Measurements from ENCODE around the gene DDX42. TPM values are rescaled to one million over a fixed set of nuclear protein-coding genes. Genes with fewer than 3 reads are reported as not detected.
"Not testable (repeated sequence)": the region's sequence is repeated elsewhere in the genome, so short reads cannot be mapped to it uniquely, and the experiment has no call there.

DDX42 gene
- total RNA-seq, 1 experiment from 2014 or later: 184 TPM

DNA sequence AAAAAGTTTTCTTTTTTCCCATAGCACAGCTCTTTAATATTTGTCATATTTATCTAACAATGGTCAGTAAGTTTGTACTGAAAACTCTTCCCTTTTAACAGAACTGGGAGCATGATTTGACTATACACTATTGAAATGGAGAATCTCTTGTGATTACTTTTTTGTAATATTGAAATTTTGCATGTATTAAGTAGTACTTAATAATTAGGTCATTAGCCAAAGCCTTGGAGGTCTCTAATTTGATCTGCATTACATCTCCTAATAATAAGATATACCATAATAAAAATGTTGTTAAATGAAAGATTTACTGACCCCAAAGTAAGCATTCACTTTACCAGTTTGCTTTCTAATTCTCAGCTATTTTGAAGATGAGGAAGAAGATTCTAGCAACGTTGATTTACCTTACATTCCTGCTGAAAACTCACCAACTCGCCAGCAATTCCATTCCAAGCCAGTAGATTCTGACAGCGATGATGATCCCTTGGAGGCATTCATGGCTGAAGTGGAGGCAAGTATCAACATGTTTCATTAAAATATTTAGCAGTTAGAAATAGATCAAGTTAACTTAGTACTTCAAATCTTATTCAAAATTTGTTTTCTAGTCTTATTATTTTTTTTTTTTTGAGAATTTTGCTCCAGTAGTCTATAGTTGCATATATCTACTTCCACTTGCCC is 18.2 kb downstream of the DDX42 start:
- H3K4me3 Mint-ChIP-seq: no peak overlapping the region
- no peak for DNase-seq
- Histone ChIP-seq H2AFZ (ENCODE audit: low read length) (no peak overlapping the region), H4K20me1 (ENCODE audit: control insufficient read depth, insufficient read depth, insufficient read length) (no peaks in the 10 kb centered on the region), H4K91ac (ENCODE audit: insufficient read length, low read depth, low read length) (no peak overlapping the region), H3K18ac (ENCODE audit: insufficient read length, low read depth, low read length) (no peak overlapping the region), H2BK20ac (ENCODE audit: low read depth, low read length, poor library complexity, severe bottlenecking) (no peak overlapping the region), H3K79me2 (ENCODE audit: insufficient read depth, low read length) (no peaks in the 10 kb centered on the region; the same call in 1 of the 2 replicates), H3K4ac (ENCODE audit: low read depth, low read length) (no peak overlapping the region), H3K27ac (ENCODE audit: insufficient read length, low read depth, low read length) (no peak overlapping the region), H3K9me3 (ENCODE audit: control insufficient read depth, low read depth, low read length) (no peaks in the 10 kb centered on the region), H2BK5ac (ENCODE audit: insufficient read length, low read length) (no peak overlapping the region), H2AK5ac (ENCODE audit: insufficient read length, low read length) (no peak overlapping the region), H3K4me1 (ENCODE audit: insufficient read depth, low read length) (no peaks in the 10 kb centered on the region), H4K8ac (replicated peaks; ENCODE audit: insufficient read length, low read depth, low read length) (no peak overlapping the region), H3K23ac (ENCODE audit: insufficient read length, low read depth, low read length) (no peak overlapping the region), H3T11ph (ENCODE audit: low read length) (no peak overlapping the region), H3K27me3 (ENCODE audit: insufficient read depth, low read length) (no peaks in the 10 kb centered on the region), H3K79me1 (ENCODE audit: insufficient read depth, low read depth, low read length, poor library complexity, severe bottlenecking) (peaks cover 13% of the 10 kb centered on the region), H2BK15ac (ENCODE audit: low read depth, low read length) (no peak overlapping the region), H4K5ac (ENCODE audit: insufficient read length, low read depth, low read length) (no peak overlapping the region), H2BK12ac (ENCODE audit: insufficient read length, low read depth, low read length) (no peak overlapping the region), H3K56ac (ENCODE audit: insufficient read length, low read depth, low read length) (no peak overlapping the region), H3K4me2 (ENCODE audit: insufficient read depth, insufficient read length, low read length) (no peak overlapping the region), H3K23me2 (ENCODE audit: insufficient read length, low read depth, low read length, poor library complexity, severe bottlenecking) (no peaks in the 10 kb centered on the region), H3K14ac (ENCODE audit: insufficient read depth, low read length) (no peak overlapping the region), H3K9ac (ENCODE audit: extremely low read depth, insufficient read length, low read length) (no peak overlapping the region), H2BK120ac (ENCODE audit: low read depth, low read length, poor library complexity, severe bottlenecking) (no peak overlapping the region)
- TF ChIP-seq, protein P1, sequence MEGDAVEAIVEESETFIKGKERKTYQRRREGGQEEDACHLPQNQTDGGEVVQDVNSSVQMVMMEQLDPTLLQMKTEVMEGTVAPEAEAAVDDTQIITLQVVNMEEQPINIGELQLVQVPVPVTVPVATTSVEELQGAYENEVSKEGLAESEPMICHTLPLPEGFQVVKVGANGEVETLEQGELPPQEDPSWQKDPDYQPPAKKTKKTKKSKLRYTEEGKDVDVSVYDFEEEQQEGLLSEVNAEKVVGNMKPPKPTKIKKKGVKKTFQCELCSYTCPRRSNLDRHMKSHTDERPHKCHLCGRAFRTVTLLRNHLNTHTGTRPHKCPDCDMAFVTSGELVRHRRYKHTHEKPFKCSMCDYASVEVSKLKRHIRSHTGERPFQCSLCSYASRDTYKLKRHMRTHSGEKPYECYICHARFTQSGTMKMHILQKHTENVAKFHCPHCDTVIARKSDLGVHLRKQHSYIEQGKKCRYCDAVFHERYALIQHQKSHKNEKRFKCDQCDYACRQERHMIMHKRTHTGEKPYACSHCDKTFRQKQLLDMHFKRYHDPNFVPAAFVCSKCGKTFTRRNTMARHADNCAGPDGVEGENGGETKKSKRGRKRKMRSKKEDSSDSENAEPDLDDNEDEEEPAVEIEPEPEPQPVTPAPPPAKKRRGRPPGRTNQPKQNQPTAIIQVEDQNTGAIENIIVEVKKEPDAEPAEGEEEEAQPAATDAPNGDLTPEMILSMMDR (conservative IDR thresholded peaks at IDR 0.05): no peak
- peaks cover 36 to 89% (median 71%) of the 10 kb centered on the region in 3 experiments; a peak in 6 of 7 replicates for H3K36me3 Mint-ChIP-seq (ENCODE audit: insufficient read depth in 1 of 3, low read depth in 3 of 3)
- no peaks in the 10 kb centered on the region for H3K27me3 Mint-ChIP-seq (ENCODE audit: low read depth)
- no peaks in the 10 kb centered on the region for H3K4me1 Mint-ChIP-seq
- H3K9me3 Mint-ChIP-seq: no peaks in the 10 kb centered on the region
- H3K27ac Mint-ChIP-seq: no peak overlapping the region
- WGBS (ENCODE audit: extremely low coverage, insufficient read length, low lambda C conversion rate): no CpG with 5 or more reads among the region's 3 CpGs

DNA sequence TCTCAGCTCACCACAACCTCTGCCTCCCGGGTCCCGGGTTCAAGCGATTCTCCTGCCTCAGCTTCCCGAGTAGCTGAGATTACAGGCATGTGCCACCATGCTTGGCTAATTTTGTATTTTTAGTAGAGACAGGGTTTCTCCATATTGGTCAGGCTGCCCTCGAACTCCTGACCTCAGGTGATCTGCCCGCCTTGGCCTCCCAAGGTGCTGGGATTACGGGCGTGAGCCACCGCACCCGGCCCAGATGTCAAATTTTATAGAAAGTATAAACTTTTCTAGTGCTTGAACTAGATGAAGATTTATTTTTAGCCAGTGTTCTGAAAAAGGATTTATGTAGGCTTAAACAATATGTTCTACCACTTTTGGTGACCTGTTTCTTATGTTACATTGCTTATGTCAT is 22.4 kb downstream of the DDX42 start:
- no CpG with 5 or more reads among the region's 10 CpGs for WGBS (ENCODE audit: extremely low coverage, insufficient read length, low lambda C conversion rate)
- not testable (repeated sequence) for H3K4ac ChIP-seq (ENCODE audit: low read depth, low read length); H3K79me2 ChIP-seq (ENCODE audit: insufficient read depth, low read length)

More for the DNA sequence above, 22.4 kb downstream of the DDX42 start:
- H3K14ac ChIP-seq (ENCODE audit: insufficient read depth, low read length); H2BK15ac ChIP-seq (ENCODE audit: low read depth, low read length); H3K4me3 Mint-ChIP-seq; H3K4me1 Mint-ChIP-seq; H2BK12ac ChIP-seq (ENCODE audit: insufficient read length, low read depth, low read length); H3K23me2 ChIP-seq (ENCODE audit: insufficient read length, low read depth, low read length, poor library complexity, severe bottlenecking); H4K8ac ChIP-seq (replicated peaks; ENCODE audit: insufficient read length, low read depth, low read length); H3K4me1 ChIP-seq (ENCODE audit: insufficient read depth, low read length); H3K4me2 ChIP-seq (ENCODE audit: insufficient read depth, insufficient read length, low read length); H4K5ac ChIP-seq (ENCODE audit: insufficient read length, low read depth, low read length); DNase-seq; H2AFZ ChIP-seq (ENCODE audit: low read length); H3K27ac Mint-ChIP-seq; H3T11ph ChIP-seq (ENCODE audit: low read length); H3K9ac ChIP-seq (ENCODE audit: extremely low read depth, insufficient read length, low read length); H4K20me1 ChIP-seq (ENCODE audit: control insufficient read depth, insufficient read depth, insufficient read length); H3K18ac ChIP-seq (ENCODE audit: insufficient read length, low read depth, low read length); H3K23ac ChIP-seq (ENCODE audit: insufficient read length, low read depth, low read length); H2BK120ac ChIP-seq (ENCODE audit: low read depth, low read length, poor library complexity, severe bottlenecking); H4K91ac ChIP-seq (ENCODE audit: insufficient read length, low read depth, low read length); H2BK5ac ChIP-seq (ENCODE audit: insufficient read length, low read length); H3K56ac ChIP-seq (ENCODE audit: insufficient read length, low read depth, low read length); H3K9me3 ChIP-seq (ENCODE audit: control insufficient read depth, low read depth, low read length); H3K9me3 Mint-ChIP-seq; H3K27me3 ChIP-seq (ENCODE audit: insufficient read depth, low read length); H2AK5ac ChIP-seq (ENCODE audit: insufficient read length, low read length); H2BK20ac ChIP-seq (ENCODE audit: low read depth, low read length, poor library complexity, severe bottlenecking); H3K27me3 Mint-ChIP-seq (ENCODE audit: low read depth); H3K27ac ChIP-seq (ENCODE audit: insufficient read length, low read depth, low read length); H3K79me1 ChIP-seq (ENCODE audit: insufficient read depth, low read depth, low read length, poor library complexity, severe bottlenecking): not testable (repeated sequence)
- H3K36me3 Mint-ChIP-seq (ENCODE audit: insufficient read depth in 1 of 3, low read depth in 3 of 3): peaks cover 50 to 94% (median 84%) of the 10 kb centered on the region in 3 experiments; a peak in 6 of 7 replicates
